Right lobe of liver (tissue), 4 donors: ENCODE measurements around the gene ZNF791.

Experiments
- POLR2A ChIP-seq: fragments of 450-650 bp; IDR thresholded peaks from one replicate; pipeline ENCODE4 v1.6.1; 2017; ENCODE audit warnings: antibody characterized with exemption, mild to moderate bottlenecking
- TF ChIP-seq, protein P1 (sequence below), 4 donors: fragments of 200-600 bp in 3 of 4; fragments of 450-650 bp in 1 of 4; IDR thresholded peaks; one replicate each; pipeline versions ENCODE4 v1.5.1 to v1.8.0; 2016 to 2022; ENCODE audit warnings: antibody characterized with exemption in 4 of 4, mild to moderate bottlenecking in 2 of 4
- donor health status: DM: no; HTN: no; CAD: no.
- donor health status: DM: no; HTN: no; CAD: no.
- donor health status: DM: no; HTN: yes; CAD: no.

DNA sequence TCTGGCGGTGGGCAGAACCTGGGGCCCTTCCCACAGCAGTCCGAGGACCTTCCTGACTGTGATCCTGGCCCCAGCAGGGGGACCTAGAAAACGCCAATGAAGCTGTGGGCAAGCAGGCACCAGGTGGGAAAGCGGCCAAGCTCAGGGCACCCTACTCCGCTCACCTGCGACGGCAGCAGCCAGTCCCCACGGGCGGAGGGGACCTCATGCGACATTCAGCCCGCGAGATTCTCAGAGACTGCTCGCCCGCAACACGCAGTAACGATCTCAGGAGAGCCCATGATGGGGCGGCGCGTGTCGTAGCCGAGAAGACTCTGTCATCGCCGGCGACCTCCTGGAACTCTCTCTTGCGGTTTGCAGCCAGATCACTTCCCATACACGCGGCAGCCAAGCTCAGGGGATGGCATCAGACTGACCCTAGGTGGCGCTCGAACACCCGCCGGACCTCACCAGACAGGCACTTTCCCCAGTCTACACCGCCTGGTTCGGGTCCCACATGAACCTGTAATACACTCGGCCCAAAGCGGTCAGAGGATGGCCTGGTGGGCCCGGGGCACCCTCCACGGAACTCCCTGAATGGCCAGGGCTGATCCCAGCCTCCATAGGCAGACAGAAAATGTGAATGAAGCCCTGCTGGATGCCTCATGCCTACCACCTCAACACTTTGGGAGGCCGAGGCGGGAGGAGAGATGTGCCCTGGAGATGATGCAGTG is 29.3 kb downstream of the ZNF791 start:
- TF ChIP-seq POLR2A = no peak
- TF ChIP-seq, protein P1, sequence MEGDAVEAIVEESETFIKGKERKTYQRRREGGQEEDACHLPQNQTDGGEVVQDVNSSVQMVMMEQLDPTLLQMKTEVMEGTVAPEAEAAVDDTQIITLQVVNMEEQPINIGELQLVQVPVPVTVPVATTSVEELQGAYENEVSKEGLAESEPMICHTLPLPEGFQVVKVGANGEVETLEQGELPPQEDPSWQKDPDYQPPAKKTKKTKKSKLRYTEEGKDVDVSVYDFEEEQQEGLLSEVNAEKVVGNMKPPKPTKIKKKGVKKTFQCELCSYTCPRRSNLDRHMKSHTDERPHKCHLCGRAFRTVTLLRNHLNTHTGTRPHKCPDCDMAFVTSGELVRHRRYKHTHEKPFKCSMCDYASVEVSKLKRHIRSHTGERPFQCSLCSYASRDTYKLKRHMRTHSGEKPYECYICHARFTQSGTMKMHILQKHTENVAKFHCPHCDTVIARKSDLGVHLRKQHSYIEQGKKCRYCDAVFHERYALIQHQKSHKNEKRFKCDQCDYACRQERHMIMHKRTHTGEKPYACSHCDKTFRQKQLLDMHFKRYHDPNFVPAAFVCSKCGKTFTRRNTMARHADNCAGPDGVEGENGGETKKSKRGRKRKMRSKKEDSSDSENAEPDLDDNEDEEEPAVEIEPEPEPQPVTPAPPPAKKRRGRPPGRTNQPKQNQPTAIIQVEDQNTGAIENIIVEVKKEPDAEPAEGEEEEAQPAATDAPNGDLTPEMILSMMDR (IDR thresholded peaks at IDR 0.05) = peak; percentile 51 to 77 (median 75)
